Stimulated activated CD8-positive, alpha-beta memory T cell treated with anti-CD3 and anti-CD28 coated beads, Interleukin-2, amount 100 ng/mL, for 48 hours (primary cell): Measurements from ENCODE around the gene LCE2A.

Experiments
- DNase-seq, 2 donors: peaks; one replicate each; pipeline ENCODE4 v3.0.0-alpha.2; 2020; ENCODE audit warnings: low read depth in 2 of 2

Gene LCE2A

GRCh38 chr1:152743371-152744145 lies 45.4 kb downstream of the LCE2A start:
- no peak for DNase-seq

- DNase-seq = no peak
Observed at GRCh38 chr1:152745289-152745704, 47.2 kb downstream of the LCE2A start.

- DNase-seq = no peak
Observed at GRCh38 chr1:152745765-152746444, 47.8 kb downstream of the LCE2A start.

- DNase-seq = no peak
Observed at GRCh38 chr1:152747831-152748230, 49.7 kb downstream of the LCE2A start.
